IgD-negative memory B cell (primary cell): Measurements from ENCODE around the gene SAP130. TPM values are rescaled to one million over a fixed set of nuclear protein-coding genes. Genes with fewer than 3 reads are reported as not detected.
A peak's percentile ranks its signal among the peaks of the same experiment; 100 is the strongest.
"Not testable (repeated sequence)": the region's sequence is repeated elsewhere in the genome, so short reads cannot be mapped to it uniquely, and the experiment has no call there.

Source experiments
- H3K27ac Mint-ChIP-seq, 3 donors: one replicate each; pipeline ENCODE4 v1.8.0; 2020 to 2022; ENCODE audit warnings: mild to moderate bottlenecking in 3 of 3, mixed read lengths in 3 of 3, moderate library complexity in 1 of 3
- H3K27me3 Mint-ChIP-seq: one replicate; pipeline ENCODE4 v1.8.0; 2021; ENCODE audit warnings: mixed read lengths
- H3K36me3 Mint-ChIP-seq: one replicate; pipeline ENCODE4 v1.8.0; 2020; ENCODE audit warnings: mild to moderate bottlenecking, mixed read lengths
- H3K4me1 Mint-ChIP-seq, 3 donors: one replicate each; pipeline ENCODE4 v1.8.0; 2020 to 2022; ENCODE audit warnings: mixed read lengths in 3 of 3, mild to moderate bottlenecking in 1 of 3
- H3K4me3 Mint-ChIP-seq, 4 donors: one replicate each; pipeline ENCODE4 v1.8.0; 2020 to 2022; ENCODE audit warnings: mild to moderate bottlenecking in 4 of 4, mixed read lengths in 4 of 4, moderate library complexity in 3 of 4
- H3K9me3 Mint-ChIP-seq, 3 donors: one replicate each; pipeline ENCODE4 v1.8.0; 2020 to 2021; ENCODE audit warnings: mixed read lengths in 3 of 3, mild to moderate bottlenecking in 1 of 3
- polyA plus RNA-seq: library from polyadenylated mRNA; unstranded; fragments of 300-500 nt; fragmentation: Illumina TruSeq; gene quantifications from one replicate; pipeline ENCODE4 v1.2.3, GENCODE V29; 2021

Gene SAP130
- polyA plus RNA-seq, 1 donor from 2014 or later = 12.0 TPM

GRCh38 chr2:127907733-127908400, 120.0 kb downstream of the SAP130 start:
- H3K4me3 Mint-ChIP-seq, H3K27me3 Mint-ChIP-seq, H3K9me3 Mint-ChIP-seq: not testable (repeated sequence)

GRCh38 chr2:127906206-127906926, 121.5 kb downstream of the SAP130 start:
- no peak overlapping the region for H3K27ac Mint-ChIP-seq
- H3K27me3 Mint-ChIP-seq = peaks cover 6% of the 10 kb centered on the region
- peaks cover 0 to 2% (median 0%) of the 10 kb centered on the region in 3 donors for H3K9me3 Mint-ChIP-seq
- H3K4me3 Mint-ChIP-seq = peak overlapping the region in 1 of 4 donors; percentile 48
- no peaks in the 10 kb centered on the region for H3K36me3 Mint-ChIP-seq
- peaks cover 0 to 4% (median 4%) of the 10 kb centered on the region in 3 donors for H3K4me1 Mint-ChIP-seq

More at GRCh38 chr2:127907733-127908400, 120.0 kb downstream of the SAP130 start:
- not testable (repeated sequence) for H3K27ac Mint-ChIP-seq, H3K36me3 Mint-ChIP-seq, H3K4me1 Mint-ChIP-seq

DNA sequence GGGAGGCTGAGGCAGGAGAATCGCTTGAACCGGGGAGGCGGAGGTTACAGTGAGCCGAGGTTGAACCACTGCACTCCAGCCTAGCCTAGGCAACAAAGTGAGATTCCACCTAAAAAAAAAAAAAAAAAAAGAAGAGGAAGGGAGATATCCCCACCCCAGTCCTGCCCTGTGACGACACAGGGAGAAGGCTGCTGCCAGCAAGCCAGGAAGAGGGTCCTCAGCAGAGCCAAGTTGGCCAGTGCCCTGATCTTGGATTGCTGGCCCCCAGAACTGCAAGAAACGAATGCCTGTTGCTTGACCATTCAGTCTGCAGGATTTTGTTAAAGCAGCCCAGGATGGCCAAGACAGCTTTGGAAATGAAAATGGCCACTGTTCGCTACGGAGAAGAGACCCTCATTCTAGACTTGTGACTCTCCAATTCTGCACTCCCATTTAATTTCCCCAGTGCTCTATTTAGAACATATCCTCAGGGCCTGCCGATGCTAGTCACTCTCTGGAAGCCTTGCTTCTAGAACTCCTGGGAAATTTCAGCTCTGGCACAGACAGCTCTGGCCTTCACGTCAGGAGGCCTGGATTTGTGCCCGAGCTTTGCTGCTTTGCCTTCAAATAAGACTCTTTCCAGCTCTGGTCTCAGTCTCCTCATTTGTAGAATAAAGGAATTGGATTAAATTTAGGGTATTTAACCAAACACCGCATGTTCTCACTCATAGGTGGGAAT, 126.4 kb downstream of the SAP130 start:
- Mint-ChIP-seq H3K27me3 (peaks cover 2% of the 10 kb centered on the region), H3K4me3 (no peak overlapping the region), H3K27ac (no peak overlapping the region), H3K4me1 (peaks cover 15 to 23% (median 18%) of the 10 kb centered on the region in 3 donors), H3K9me3 (no peaks in the 10 kb centered on the region), H3K36me3 (no peaks in the 10 kb centered on the region)

DNA sequence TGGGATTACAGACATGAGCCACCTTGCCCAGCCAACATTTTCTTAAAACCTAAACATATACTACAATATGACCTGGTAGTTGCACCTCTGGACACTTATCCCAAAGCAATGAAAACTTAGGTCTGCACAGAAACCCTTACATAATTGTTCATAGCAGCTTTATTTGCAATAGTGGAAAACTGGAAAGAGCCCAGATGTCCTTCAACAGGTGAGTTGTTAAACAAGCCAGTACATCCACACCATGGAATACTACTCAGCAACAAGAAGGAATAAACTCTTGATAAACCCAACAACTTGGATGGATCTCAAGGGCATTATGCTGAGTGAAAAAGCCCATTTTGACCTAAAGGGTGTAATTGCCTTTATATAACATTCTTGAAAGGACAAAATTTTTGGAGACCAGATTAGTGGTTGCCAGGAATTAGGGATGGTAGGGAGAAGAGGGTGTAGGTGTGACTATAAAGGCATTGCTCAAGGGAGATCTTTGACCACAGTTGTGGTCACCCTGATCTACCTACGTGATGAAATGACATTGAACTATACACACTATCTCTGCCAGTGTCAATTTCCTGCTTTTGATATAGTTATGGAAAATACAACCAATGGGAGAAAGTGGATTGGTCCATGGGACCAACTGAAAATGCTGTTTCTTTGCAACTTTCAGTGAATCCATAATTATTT, 130.2 kb downstream of the SAP130 start:
- Mint-ChIP-seq H3K4me3 (peak overlapping the region in 3 of 4 donors; percentile 3 to 65 (median 32)), H3K27ac (peak overlapping the region in 2 of 3 donors; percentile 8 to 80), H3K4me1 (peaks cover 15 to 29% (median 16%) of the 10 kb centered on the region in 3 donors), H3K36me3 (no peaks in the 10 kb centered on the region), H3K27me3 (no peaks in the 10 kb centered on the region), H3K9me3 (no peaks in the 10 kb centered on the region)

DNA sequence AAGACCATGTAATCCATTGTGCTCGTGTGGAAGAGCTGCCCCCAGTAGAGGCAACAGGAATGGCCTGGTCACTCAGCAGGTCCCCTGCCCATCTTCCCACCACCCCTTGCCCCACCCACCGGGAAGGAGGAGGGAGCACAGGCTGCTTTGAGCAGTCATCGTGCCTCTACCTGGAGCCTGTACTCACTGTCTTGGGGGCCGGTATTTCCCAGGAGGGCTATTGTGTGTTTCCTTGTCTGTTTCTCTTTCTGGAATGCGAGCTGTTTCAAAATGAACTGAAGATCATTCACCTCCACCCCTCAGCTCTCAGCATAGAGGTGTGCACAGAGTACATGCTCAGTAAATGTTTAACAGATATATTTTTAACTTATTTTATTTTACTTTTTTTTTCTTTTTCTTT, 134.4 kb downstream of the SAP130 start:
- Mint-ChIP-seq H3K4me3 (peak overlapping the region in 1 of 4 donors; percentile 49), H3K27ac (no peak overlapping the region), H3K9me3 (no peaks in the 10 kb centered on the region), H3K36me3 (peaks cover 5% of the 10 kb centered on the region), H3K27me3 (no peaks in the 10 kb centered on the region), H3K4me1 (peaks cover 11 to 29% (median 13%) of the 10 kb centered on the region in 3 donors)

- H3K4me1 Mint-ChIP-seq = peaks cover 6 to 24% (median 9%) of the 10 kb centered on the region in 3 donors
- no peak overlapping the region for H3K27ac Mint-ChIP-seq
- H3K9me3 Mint-ChIP-seq = no peaks in the 10 kb centered on the region
- peaks cover 5% of the 10 kb centered on the region for H3K36me3 Mint-ChIP-seq
- H3K4me3 Mint-ChIP-seq = no peak overlapping the region
- no peaks in the 10 kb centered on the region for H3K27me3 Mint-ChIP-seq
Observed at GRCh38 chr2:127893033-127893432, 134.8 kb downstream of the SAP130 start.

GRCh38 chr2:127891811-127892210, 136.0 kb downstream of the SAP130 start:
- peaks cover 5% of the 10 kb centered on the region for H3K36me3 Mint-ChIP-seq
- H3K27ac Mint-ChIP-seq = no peak overlapping the region
- peaks cover 4 to 25% (median 10%) of the 10 kb centered on the region in 3 donors for H3K4me1 Mint-ChIP-seq
- no peaks in the 10 kb centered on the region for H3K9me3 Mint-ChIP-seq
- H3K27me3 Mint-ChIP-seq = no peaks in the 10 kb centered on the region
- no peak overlapping the region for H3K4me3 Mint-ChIP-seq

Other genes starting within 250 kb of the SAP130 start
- 39.5 TPM for gene WDR33, start 216.9 kb downstream of the SAP130 start, polyA plus RNA-seq
- gene POLR2D, start 169.9 kb downstream of the SAP130 start, polyA plus RNA-seq = 42.7 TPM
- 6.7 TPM for gene AMMECR1L, start 142.1 kb downstream of the SAP130 start, polyA plus RNA-seq
- gene UGGT1, start 63.1 kb upstream of the SAP130 start, polyA plus RNA-seq = 10.9 TPM